OCI-LY7 (cell line): ENCODE data around the gene LOXHD1. TPM values are rescaled to one million over a fixed set of nuclear protein-coding genes. Genes with fewer than 3 reads are reported as not detected.

Experiments used
- BruUV-seq: library from RNA; stranded (reverse); fragments of 400-500 nt; replicated peaks from 2 replicates; lab custom pipeline; 2021; lab: Mats Ljungman, UMichigan
- CTCF ChIA-PET: fragments of 300-600 bp; sonication (Branson Sonifier 250); formaldehyde crosslinking; loops from one replicate; lab custom pipeline; 2022; ENCODE audit warnings: antibody characterized with exemption; ENCODE audit not compliant: unreplicated experiment; lab: Charles Lee
- POLR2A ChIA-PET: fragments of 300-600 bp; sonication (Branson Sonifier 250); formaldehyde crosslinking; loops from one replicate; lab custom pipeline; 2022; ENCODE audit warnings: antibody characterized with exemption; lab: Charles Lee
- DNase-seq: peaks from one replicate; pipeline ENCODE4 v3.0.0-alpha.2; 2015; ENCODE audit warnings: low spot score
- H2AFZ ChIP-seq: fragments of 200-600 bp; sonication (generic), shearing (Covaris generic); 2 replicates; pipeline ENCODE4 v1.6.1; 2014; ENCODE audit warnings: mild to moderate bottlenecking, antibody characterized with exemption, low read length, moderate library complexity
- H3K27ac ChIP-seq: fragments of 200-600 bp; sonication (generic); 2 replicates; pipeline ENCODE4 v1.5.1; 2014; ENCODE audit warnings: mixed run types, low read depth, mild to moderate bottlenecking, moderate library complexity, low read length, inconsistent platforms; ENCODE audit not compliant: poor library complexity, severe bottlenecking
- H3K36me3 ChIP-seq: fragments of 200-600 bp; sonication (generic); 2 replicates; pipeline ENCODE4 v1.6.1; 2014; ENCODE audit warnings: mild to moderate bottlenecking, antibody characterized with exemption, low read length, moderate library complexity, mixed read lengths; ENCODE audit not compliant: insufficient read depth
- H3K4me1 ChIP-seq: fragments of 200-600 bp; sonication (generic); 2 replicates; pipeline ENCODE4 v1.5.1; 2014; ENCODE audit warnings: mild to moderate bottlenecking, low read length; ENCODE audit not compliant: insufficient read depth, poor library complexity, severe bottlenecking
- H3K4me2 ChIP-seq: fragments of 200-600 bp; sonication (generic); 2 replicates; pipeline ENCODE4 v1.6.1; 2014; ENCODE audit warnings: mild to moderate bottlenecking, low read length
- H3K4me3 ChIP-seq: fragments of 200-600 bp; sonication (generic); 2 replicates; pipeline ENCODE4 v1.5.1; 2014; ENCODE audit warnings: mild to moderate bottlenecking, low read depth, low read length; ENCODE audit not compliant: poor library complexity, severe bottlenecking
- H3K79me2 ChIP-seq: fragments of 200-600 bp; sonication (generic); 2 replicates; pipeline ENCODE4 v1.6.1; 2016; ENCODE audit warnings: low read depth, mild to moderate bottlenecking, low read length, moderate library complexity, mixed read lengths; ENCODE audit not compliant: insufficient read depth
- H3K9me2 ChIP-seq: fragments of 200-600 bp; sonication (generic); 2 replicates; pipeline ENCODE4 v1.6.1; 2016; ENCODE audit warnings: mild to moderate bottlenecking, low read length, mixed read lengths; ENCODE audit not compliant: insufficient read depth
- H3K9me3 ChIP-seq: fragments of 200-600 bp; sonication (generic); 2 replicates; pipeline ENCODE4 v1.6.1; 2014; ENCODE audit warnings: mild to moderate bottlenecking, mixed run types, low read length, mixed read lengths
- H4K20me1 ChIP-seq: fragments of 200-600 bp; sonication (generic); 2 replicates; pipeline ENCODE4 v1.6.1; 2014; ENCODE audit warnings: mild to moderate bottlenecking, antibody characterized with exemption, low read length, moderate library complexity, mixed read lengths; ENCODE audit not compliant: insufficient read depth
- EZH2phosphoT487 ChIP-seq: fragments of 200-600 bp; sonication (generic); IDR thresholded peaks from 2 replicates; pipeline ENCODE4 v1.6.1; 2018; ENCODE audit warnings: low read depth, borderline replicate concordance, mild to moderate bottlenecking, mixed run types, antibody characterized with exemption, low read length, moderate library complexity, mixed read lengths
- intact Hi-C: fragments of 100-400 bp; cut with micrococcal nuclease; formaldehyde crosslinking; loops from one replicate; pipeline ENCODE4 v1.10.0; 2022; ENCODE audit not compliant: unreplicated experiment
- total RNA-seq, 2 experiments: library from RNA; depleted of rRNA in 1 of 2; stranded (reverse); fragments of >200 nt in 1 of 2; shearing (Covaris generic) in 1 of 2; gene quantifications; 2 replicates each; pipeline ENCODE4 v1.2.3, GENCODE V29; 2014 to 2022
- TF ChIP-seq, protein P1 (sequence below): fragments of 200-600 bp; sonication (generic); conservative IDR thresholded peaks from 2 replicates; pipeline ENCODE4 v1.5.1; 2014; ENCODE audit warnings: mild to moderate bottlenecking, antibody characterized with exemption, low read length, moderate library complexity, mixed read lengths

Gene LOXHD1
- total RNA-seq, 2 experiments from 2014 or later, result not detected

DNA sequence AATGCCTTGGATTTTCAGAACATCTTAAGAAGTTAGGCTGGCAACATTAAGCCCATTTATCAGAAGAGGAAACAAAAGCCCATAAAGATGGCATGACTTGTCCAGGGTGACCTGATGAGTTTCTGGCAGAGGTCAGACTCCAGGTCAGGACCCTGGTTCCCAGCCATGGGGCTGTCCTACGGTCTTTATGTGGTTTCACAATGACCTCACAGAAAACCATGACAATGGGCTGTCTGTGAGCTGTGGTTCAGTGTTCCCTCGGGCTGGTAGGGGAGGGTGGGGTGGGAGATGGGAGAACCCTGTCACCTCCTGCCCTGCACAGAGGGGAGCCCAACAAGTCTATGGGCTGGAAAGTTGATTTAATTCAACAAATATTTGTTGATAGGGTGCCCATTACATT, 101.8 kb downstream of the LOXHD1 start:
- Histone ChIP-seq H4K20me1 (no peaks in the 10 kb centered on the region), H3K27ac (no peak overlapping the region), H3K79me2 (no peaks in the 10 kb centered on the region), H2AFZ (no peak overlapping the region), H3K9me3 (no peaks in the 10 kb centered on the region), H3K4me3 (no peak overlapping the region), H3K9me2 (no peaks in the 10 kb centered on the region), H3K4me2 (no peak overlapping the region), H3K36me3 (no peaks in the 10 kb centered on the region), H3K4me1 (no peaks in the 10 kb centered on the region)
- no TSS peak for BruUV-seq
- ChIA-PET CTCF (no interaction called here), POLR2A (no interaction called here)
- no peak for DNase-seq
- intact Hi-C loops, result no loop called here
- TF ChIP-seq, protein P1, sequence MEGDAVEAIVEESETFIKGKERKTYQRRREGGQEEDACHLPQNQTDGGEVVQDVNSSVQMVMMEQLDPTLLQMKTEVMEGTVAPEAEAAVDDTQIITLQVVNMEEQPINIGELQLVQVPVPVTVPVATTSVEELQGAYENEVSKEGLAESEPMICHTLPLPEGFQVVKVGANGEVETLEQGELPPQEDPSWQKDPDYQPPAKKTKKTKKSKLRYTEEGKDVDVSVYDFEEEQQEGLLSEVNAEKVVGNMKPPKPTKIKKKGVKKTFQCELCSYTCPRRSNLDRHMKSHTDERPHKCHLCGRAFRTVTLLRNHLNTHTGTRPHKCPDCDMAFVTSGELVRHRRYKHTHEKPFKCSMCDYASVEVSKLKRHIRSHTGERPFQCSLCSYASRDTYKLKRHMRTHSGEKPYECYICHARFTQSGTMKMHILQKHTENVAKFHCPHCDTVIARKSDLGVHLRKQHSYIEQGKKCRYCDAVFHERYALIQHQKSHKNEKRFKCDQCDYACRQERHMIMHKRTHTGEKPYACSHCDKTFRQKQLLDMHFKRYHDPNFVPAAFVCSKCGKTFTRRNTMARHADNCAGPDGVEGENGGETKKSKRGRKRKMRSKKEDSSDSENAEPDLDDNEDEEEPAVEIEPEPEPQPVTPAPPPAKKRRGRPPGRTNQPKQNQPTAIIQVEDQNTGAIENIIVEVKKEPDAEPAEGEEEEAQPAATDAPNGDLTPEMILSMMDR, result no peak
- no peak for TF ChIP-seq EZH2phosphoT487

DNA sequence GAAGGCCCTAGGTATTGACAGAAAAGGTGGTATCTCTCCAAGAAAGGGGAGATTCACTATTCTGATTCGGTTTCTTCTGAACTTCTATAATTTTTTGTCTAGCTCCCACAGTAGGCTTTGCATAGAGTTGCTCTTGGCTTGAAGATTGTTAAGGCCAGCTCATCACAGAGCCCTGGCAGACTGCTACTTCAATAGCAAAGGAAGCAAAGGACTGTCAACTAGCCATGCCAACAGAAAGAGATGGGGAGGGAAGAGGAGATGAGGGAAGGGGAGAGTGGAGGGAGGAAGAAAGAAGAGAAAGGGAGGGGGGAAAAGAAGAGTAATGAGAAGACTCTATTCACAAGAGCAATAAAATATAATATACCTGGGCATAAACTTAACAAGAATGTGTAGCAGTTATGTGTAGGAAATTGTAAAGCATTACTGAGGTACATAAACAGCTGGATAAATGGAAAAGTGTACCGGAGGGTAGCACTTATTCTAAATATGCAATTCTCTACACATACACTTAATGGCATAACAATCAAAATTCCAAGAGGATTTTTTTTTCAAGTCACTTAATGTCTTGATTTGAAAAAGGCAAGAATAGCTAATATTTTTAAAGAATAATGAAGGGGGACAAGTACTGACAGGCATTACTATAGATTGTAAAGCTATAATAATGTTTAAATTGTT, 102.5 kb downstream of the LOXHD1 start:
- POLR2A ChIA-PET, result no interaction called here

DNA sequence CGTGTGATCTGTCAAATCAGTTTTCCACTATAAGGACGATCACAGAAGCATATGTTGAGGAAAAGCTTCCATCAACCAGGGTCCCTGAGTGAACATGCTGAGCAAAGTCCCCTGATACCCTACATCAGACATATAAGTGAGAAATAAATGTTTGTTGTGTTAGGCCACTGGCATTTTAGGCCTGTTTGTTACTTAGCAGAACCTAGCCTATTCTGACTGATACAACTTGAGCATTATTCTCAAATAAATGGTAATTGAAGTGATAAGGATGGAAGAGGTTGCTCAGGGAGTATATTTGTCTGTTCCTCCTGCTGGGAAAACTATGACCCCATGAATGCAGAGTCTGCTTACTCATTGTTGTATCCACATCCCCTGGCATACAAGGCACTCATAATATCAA, 106.4 kb downstream of the LOXHD1 start:
- no peaks in the 10 kb centered on the region for H3K9me2 ChIP-seq
- intact Hi-C loops, result no loop called here
- H3K36me3 ChIP-seq, result no peaks in the 10 kb centered on the region
- BruUV-seq, result no TSS peak
- TF ChIP-seq EZH2phosphoT487, result no peak
- TF ChIP-seq, protein P1, result no peak
- no peak overlapping the region for H3K4me3 ChIP-seq
- H3K4me2 ChIP-seq, result no peak overlapping the region
- H3K79me2 ChIP-seq, result no peaks in the 10 kb centered on the region
- POLR2A ChIA-PET, result no interaction called here
- H2AFZ ChIP-seq, result no peak overlapping the region
- CTCF ChIA-PET, result no interaction called here
- no peaks in the 10 kb centered on the region for H3K9me3 ChIP-seq
- H3K4me1 ChIP-seq, result no peaks in the 10 kb centered on the region
- no peak overlapping the region for H3K27ac ChIP-seq
- no peak for DNase-seq
- H4K20me1 ChIP-seq, result no peaks in the 10 kb centered on the region

More for the DNA sequence above, 102.5 kb downstream of the LOXHD1 start:
- DNase-seq, result no peak
- Histone ChIP-seq H3K9me2 (no peaks in the 10 kb centered on the region), H3K4me2 (no peak overlapping the region), H2AFZ (no peak overlapping the region), H3K36me3 (no peaks in the 10 kb centered on the region), H3K79me2 (no peaks in the 10 kb centered on the region), H3K9me3 (no peaks in the 10 kb centered on the region), H3K4me1 (no peaks in the 10 kb centered on the region), H4K20me1 (no peaks in the 10 kb centered on the region), H3K4me3 (no peak overlapping the region), H3K27ac (no peak overlapping the region)
- CTCF ChIA-PET, result no interaction called here
- TF ChIP-seq, protein P1, result no peak
- TF ChIP-seq EZH2phosphoT487, result no peak
- intact Hi-C loops, result no loop called here
- BruUV-seq, result no TSS peak
